Naive B cell (primary cell): ENCODE results near the gene OR56B4. TPM values are rescaled to one million over a fixed set of nuclear protein-coding genes. Genes with fewer than 3 reads are reported as not detected.
A peak's percentile ranks its signal among the peaks of the same experiment; 100 is the strongest.
"Not testable (repeated sequence)": the region's sequence is repeated elsewhere in the genome, so short reads cannot be mapped to it uniquely, and the experiment has no call there.

Experiments used
- ATAC-seq, 2 donors: fragments of 150-1000 bp; cut with Tn5 transposase; 2 replicates each; pipeline ENCODE4 v1.10.0; 2021; ENCODE audit warnings: low read depth in 2 of 2, mild to moderate bottlenecking in 2 of 2, moderate library complexity in 2 of 2
- DNase-seq: peaks from one replicate; pipeline ENCODE4 v3.0.0; 2022
- H3K27ac Mint-ChIP-seq, 6 donors: one replicate each; pipeline ENCODE4 v1.8.0; 2020 to 2022; ENCODE audit warnings: mild to moderate bottlenecking in 6 of 6, mixed read lengths in 6 of 6, moderate library complexity in 5 of 6, inconsistent platforms in 2 of 6
- H3K27me3 Mint-ChIP-seq, 3 donors: one replicate each; pipeline ENCODE4 v1.8.0; 2021 to 2022; ENCODE audit warnings: mixed read lengths in 3 of 3, mild to moderate bottlenecking in 1 of 3
- H3K36me3 Mint-ChIP-seq, 2 donors: one replicate each; pipeline ENCODE4 v1.8.0; 2020 to 2022; ENCODE audit warnings: mixed read lengths in 2 of 2, inconsistent platforms in 1 of 2, mild to moderate bottlenecking in 1 of 2
- H3K4me1 Mint-ChIP-seq, 3 donors: one replicate each; pipeline ENCODE4 v1.8.0; 2020 to 2022; ENCODE audit warnings: mixed read lengths in 3 of 3, inconsistent platforms in 1 of 3, mild to moderate bottlenecking in 1 of 3, moderate library complexity in 1 of 3
- H3K4me3 Mint-ChIP-seq, 8 donors: one replicate each; pipeline ENCODE4 v1.8.0; 2020 to 2022; ENCODE audit warnings: mild to moderate bottlenecking in 8 of 8, mixed read lengths in 8 of 8, moderate library complexity in 8 of 8, inconsistent platforms in 2 of 8
- H3K9me3 Mint-ChIP-seq, 7 donors: one replicate each; pipeline ENCODE4 v1.8.0; 2020 to 2022; ENCODE audit warnings: mixed read lengths in 7 of 7, mild to moderate bottlenecking in 5 of 7, inconsistent platforms in 2 of 7, moderate library complexity in 1 of 7
- polyA plus RNA-seq, 6 donors: library from polyadenylated mRNA; unstranded; fragments of 300-500 nt; fragmentation: Illumina TruSeq; gene quantifications; one replicate each; pipeline ENCODE4 v1.2.3, GENCODE V29; 2021; ENCODE audit warnings: low read depth in 6 of 6

Gene OR56B4, protein sequence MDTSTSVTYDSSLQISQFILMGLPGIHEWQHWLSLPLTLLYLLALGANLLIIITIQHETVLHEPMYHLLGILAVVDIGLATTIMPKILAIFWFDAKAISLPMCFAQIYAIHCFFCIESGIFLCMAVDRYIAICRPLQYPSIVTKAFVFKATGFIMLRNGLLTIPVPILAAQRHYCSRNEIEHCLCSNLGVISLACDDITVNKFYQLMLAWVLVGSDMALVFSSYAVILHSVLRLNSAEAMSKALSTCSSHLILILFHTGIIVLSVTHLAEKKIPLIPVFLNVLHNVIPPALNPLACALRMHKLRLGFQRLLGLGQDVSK
- not detected for polyA plus RNA-seq

GRCh38 chr11:6107384-6107783, at the start of gene OR56B4:
Gene OR56B4 (plus strand): TSS chr11:6107684. CDS start chr11:6107779, 95 bp downstream.
- not testable (repeated sequence) for DNase-seq, H3K27ac Mint-ChIP-seq, H3K9me3 Mint-ChIP-seq, ATAC-seq, H3K4me3 Mint-ChIP-seq, H3K36me3 Mint-ChIP-seq, H3K4me1 Mint-ChIP-seq
- H3K27me3 Mint-ChIP-seq = peaks cover 13 to 37% (median 24%) of the 10 kb centered on the region in 3 donors

DNA sequence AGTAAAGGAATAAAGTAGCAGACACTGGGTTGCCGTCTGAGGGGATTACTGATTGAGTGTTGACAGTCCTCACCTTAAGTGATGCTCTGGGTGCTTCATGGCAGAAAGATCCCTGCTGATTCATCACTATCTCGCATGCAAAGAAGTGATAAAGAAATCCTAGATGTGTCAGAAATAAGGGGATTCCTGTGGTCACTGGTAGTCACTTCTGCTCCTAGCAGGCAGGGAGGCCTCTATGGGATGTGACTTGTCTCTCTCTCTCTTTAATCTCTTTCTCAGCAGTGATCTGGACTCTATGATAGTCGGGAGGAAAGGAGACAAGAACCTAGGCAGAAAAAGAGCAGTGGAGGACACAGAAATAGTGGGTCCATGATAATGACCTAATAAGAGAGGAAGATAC, 46.0 kb upstream of the OR56B4 start:
- Mint-ChIP-seq H3K9me3 (peaks cover 0 to 7% (median 2%) of the 10 kb centered on the region in 7 donors), H3K4me1 (no peaks in the 10 kb centered on the region), H3K27me3 (peaks cover 6 to 17% (median 16%) of the 10 kb centered on the region in 3 donors), H3K4me3 (no peak overlapping the region), H3K36me3 (no peaks in the 10 kb centered on the region), H3K27ac (no peak overlapping the region)
- ATAC-seq (no peak), DNase-seq (no peak)

DNA sequence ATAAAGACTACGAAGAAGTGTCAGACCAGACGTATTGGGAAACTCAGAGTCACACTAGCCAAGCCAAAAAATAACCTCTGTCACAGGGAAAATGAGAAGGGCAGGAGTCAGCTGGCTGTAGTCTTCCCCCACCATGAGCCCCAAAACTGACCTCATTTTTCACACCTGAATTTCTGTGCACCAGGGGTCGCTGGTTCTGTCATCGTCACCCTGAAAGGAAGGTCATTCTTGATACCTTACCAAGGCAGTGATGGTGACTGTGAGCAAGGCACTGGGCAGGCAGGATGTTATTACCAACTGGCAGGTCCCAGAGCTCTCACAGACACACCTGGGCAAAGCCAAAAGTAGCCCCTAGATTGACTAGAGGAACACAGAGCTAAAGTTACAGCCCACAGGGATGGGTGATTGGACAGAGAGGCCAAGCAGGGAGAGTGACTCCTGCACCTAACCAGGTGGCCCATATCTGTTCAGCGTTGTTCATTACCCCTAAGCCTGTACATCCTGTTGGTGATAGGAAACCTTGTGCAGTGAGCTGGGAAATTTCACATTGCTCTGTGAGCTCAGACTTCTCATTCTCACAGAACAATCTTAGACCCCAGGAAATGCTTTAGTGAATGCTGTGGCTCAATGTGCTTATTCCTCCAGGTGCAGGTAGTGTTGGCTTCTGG, 44.7 kb upstream of the OR56B4 start:
- no peak for ATAC-seq
- Mint-ChIP-seq H3K4me3 (no peak overlapping the region), H3K27ac (no peak overlapping the region), H3K4me1 (no peaks in the 10 kb centered on the region), H3K27me3 (peaks cover 0 to 25% (median 17%) of the 10 kb centered on the region in 3 donors), H3K9me3 (peaks cover 0 to 7% (median 0%) of the 10 kb centered on the region in 7 donors), H3K36me3 (no peaks in the 10 kb centered on the region)
- no peak for DNase-seq

DNA sequence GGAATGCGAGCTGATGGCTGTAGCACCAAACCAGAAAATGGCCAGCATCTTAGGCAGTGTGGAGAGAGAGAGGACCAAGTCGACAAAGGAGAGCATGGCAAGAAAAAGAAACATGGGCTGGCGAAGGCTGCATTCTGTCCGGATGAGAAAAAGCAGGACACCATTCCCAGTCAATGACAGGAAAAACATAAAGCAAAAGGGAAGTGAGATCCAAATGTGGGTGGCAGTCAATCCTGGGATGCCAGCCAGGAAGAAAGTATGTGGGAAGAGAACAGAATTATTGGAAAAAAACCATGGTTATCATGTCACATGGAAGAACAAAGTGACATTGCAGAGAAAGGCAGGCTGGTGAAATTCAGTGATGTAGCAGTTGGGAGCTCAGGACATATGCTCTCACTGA, 40.0 kb upstream of the OR56B4 start:
- Mint-ChIP-seq H3K36me3 (no peaks in the 10 kb centered on the region), H3K27me3 (peaks cover 0 to 21% (median 8%) of the 10 kb centered on the region in 3 donors), H3K27ac (no peak overlapping the region), H3K9me3 (peaks cover 0 to 4% (median 0%) of the 10 kb centered on the region in 7 donors), H3K4me3 (no peak overlapping the region), H3K4me1 (no peaks in the 10 kb centered on the region)
- DNase-seq = no peak
- ATAC-seq = no peak

GRCh38 chr11:6076443-6076842, 31.0 kb upstream of the OR56B4 start:
- H3K4me1 Mint-ChIP-seq, H3K4me3 Mint-ChIP-seq, ATAC-seq, DNase-seq, H3K27ac Mint-ChIP-seq: not testable (repeated sequence)
- peaks cover 5 to 24% (median 14%) of the 10 kb centered on the region in 3 donors for H3K27me3 Mint-ChIP-seq
- peaks cover 7 to 41% (median 18%) of the 10 kb centered on the region in 7 donors for H3K9me3 Mint-ChIP-seq
- peaks cover 0 to 26% of the 10 kb centered on the region in 2 donors for H3K36me3 Mint-ChIP-seq

DNA sequence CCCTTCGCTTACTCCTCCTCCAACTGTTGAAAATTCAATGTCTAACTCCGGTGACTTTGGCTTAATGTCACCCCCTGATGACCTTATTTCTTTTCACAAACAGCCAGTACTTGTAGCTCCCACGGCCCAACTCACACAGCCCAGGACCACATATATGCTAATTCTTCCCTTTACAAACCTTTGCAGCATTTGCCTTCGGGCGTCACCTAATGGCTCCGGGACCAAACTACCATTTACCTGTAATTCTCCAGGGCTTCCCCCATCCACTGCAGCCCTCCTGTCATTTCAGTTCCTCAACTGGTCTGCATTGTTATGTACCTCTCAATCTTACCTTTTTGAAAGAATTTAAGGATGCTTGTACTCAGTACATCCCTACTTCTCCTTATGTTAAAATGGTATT, 29.8 kb upstream of the OR56B4 start:
- Mint-ChIP-seq H3K4me1 (no peaks in the 10 kb centered on the region), H3K27ac (no peak overlapping the region), H3K27me3 (peaks cover 5 to 14% (median 13%) of the 10 kb centered on the region in 3 donors), H3K36me3 (peaks cover 0 to 26% of the 10 kb centered on the region in 2 donors), H3K4me3 (no peak overlapping the region), H3K9me3 (peaks cover 10 to 49% (median 19%) of the 10 kb centered on the region in 7 donors)
- ATAC-seq (no peak), DNase-seq (no peak)

DNA sequence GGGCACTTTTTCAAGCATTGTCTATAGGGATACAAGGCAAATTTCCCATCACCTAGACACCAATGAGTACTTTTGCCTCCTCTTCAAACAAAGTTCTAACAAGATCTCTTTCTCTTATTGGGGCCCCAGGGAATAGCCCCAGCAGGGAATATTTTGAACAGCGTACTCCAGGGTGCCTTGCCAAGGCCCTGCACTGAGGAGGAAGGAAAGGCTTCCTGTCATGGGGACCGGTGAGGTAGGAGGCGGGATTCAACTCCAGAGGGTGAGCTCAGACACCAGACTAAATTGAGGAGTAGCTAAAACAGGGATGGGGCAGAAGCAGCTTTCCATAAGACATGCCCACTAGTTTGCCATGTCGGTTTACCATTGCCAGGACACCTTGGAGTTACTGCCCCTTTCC, 28.0 kb upstream of the OR56B4 start:
- Mint-ChIP-seq H3K4me3 (no peak overlapping the region), H3K9me3 (peaks cover 16 to 66% (median 27%) of the 10 kb centered on the region in 7 donors), H3K4me1 (no peaks in the 10 kb centered on the region), H3K27me3 (peaks cover 0 to 6% (median 4%) of the 10 kb centered on the region in 3 donors), H3K27ac (no peak overlapping the region), H3K36me3 (peaks cover 0 to 21% of the 10 kb centered on the region in 2 donors)
- ATAC-seq (no peak), DNase-seq (no peak)

DNA sequence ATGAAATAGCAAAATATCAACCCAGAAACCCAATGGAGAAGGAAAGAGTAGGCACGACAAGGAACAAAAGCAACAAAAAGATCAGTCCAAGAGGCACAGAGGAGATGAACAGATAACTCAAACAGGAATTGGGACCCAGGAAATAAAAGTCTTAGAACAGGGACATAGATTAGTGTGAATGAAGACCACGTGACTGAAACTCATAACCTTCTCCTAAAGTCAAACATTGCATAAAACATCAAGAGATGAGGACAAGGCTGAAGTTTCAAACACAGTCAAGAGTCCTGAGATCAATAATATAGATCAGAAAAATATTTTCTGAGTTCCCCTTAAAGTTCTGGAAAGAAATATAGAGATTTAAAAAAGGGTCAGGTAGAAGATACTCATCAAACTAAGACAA, 24.4 kb upstream of the OR56B4 start:
- H3K4me3 Mint-ChIP-seq = no peak overlapping the region
- no peaks in the 10 kb centered on the region for H3K36me3 Mint-ChIP-seq
- H3K9me3 Mint-ChIP-seq = peaks cover 4 to 39% (median 14%) of the 10 kb centered on the region in 7 donors
- no peaks in the 10 kb centered on the region for H3K4me1 Mint-ChIP-seq
- ATAC-seq (no peak), DNase-seq (no peak)
- no peaks in the 10 kb centered on the region for H3K27me3 Mint-ChIP-seq
- no peak overlapping the region for H3K27ac Mint-ChIP-seq

DNA sequence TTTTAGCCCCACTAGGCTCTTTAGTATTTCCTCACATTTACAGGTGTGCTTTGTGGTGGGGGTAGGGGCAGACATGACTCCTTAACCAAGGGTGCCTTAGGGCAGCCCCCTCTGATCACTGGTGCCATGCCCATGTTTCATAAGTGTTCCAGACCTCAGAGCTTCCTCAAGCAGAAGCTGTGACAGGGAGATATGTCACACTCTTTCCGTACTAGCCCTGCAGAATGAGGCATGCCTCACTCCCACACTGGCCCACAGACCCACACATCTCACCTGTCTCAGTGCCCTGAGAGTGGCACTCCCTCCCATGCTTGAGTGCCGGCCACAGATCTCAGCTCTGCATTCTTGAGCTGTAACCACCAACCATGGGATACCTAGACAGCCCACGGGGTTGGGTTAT, 22.9 kb upstream of the OR56B4 start:
- ATAC-seq = no peak
- Mint-ChIP-seq H3K36me3 (no peaks in the 10 kb centered on the region), H3K27ac (no peak overlapping the region), H3K4me3 (no peak overlapping the region), H3K27me3 (no peaks in the 10 kb centered on the region), H3K9me3 (peaks cover 2 to 28% (median 15%) of the 10 kb centered on the region in 7 donors), H3K4me1 (no peaks in the 10 kb centered on the region)
- DNase-seq = no peak

- no peaks in the 10 kb centered on the region for H3K4me1 Mint-ChIP-seq
- H3K9me3 Mint-ChIP-seq = peaks cover 0 to 9% (median 6%) of the 10 kb centered on the region in 7 donors
- no peaks in the 10 kb centered on the region for H3K36me3 Mint-ChIP-seq
- DNase-seq = no peak
- peaks cover 0 to 12% (median 5%) of the 10 kb centered on the region in 3 donors for H3K27me3 Mint-ChIP-seq
- H3K27ac Mint-ChIP-seq = no peak overlapping the region
- no peak for ATAC-seq
- H3K4me3 Mint-ChIP-seq = no peak overlapping the region
These were observed 13.3 kb upstream of the OR56B4 start for GRCh38 chr11:6094186-6094585.

DNA sequence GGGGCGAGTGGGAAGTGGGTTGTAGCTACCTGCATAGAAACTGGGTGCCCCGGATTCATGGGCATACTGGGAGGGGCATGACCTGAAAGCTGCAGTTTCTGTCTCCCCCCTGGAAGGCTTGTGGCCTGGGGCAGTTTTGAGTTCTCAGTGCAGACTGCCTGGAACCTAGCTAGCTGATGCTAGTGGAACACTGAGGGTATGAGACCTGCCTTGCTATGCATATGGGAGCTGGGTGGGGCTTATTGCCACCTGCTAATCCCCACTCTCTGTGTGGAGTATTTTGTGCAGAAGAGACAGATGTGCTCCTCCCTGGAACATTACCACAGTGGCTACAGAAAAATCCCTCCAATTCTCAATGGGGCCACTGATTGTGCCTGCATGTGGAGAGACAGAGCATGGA, 11.7 kb upstream of the OR56B4 start:
- DNase-seq (no peak), ATAC-seq (no peak)
- Mint-ChIP-seq H3K4me3 (no peak overlapping the region), H3K9me3 (peaks cover 0 to 7% (median 2%) of the 10 kb centered on the region in 7 donors), H3K27me3 (peaks cover 8 to 12% (median 9%) of the 10 kb centered on the region in 3 donors), H3K27ac (peak overlapping the region in 1 of 6 donors; percentile 24), H3K4me1 (no peaks in the 10 kb centered on the region), H3K36me3 (no peaks in the 10 kb centered on the region)

DNA sequence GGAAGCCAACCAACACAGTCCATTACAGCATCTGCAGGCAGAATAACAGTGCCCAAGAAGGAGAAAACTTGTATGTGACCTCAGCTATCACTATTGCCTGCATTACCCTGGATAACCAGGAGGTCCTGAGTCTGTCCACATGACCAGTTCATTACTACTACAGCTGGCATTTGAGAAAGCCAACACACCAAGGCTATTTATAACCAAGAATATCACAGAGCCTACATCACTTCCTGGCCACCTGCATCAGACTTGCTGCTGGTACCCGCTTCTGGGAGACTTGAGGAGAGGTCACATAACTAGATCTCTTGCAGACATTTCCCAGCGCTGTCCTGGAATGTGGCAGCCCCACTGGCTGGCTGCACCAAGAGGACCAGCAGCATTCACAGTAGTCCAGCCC, 11.1 kb upstream of the OR56B4 start:
- H3K4me3 Mint-ChIP-seq = no peak overlapping the region
- no peak for ATAC-seq
- H3K4me1 Mint-ChIP-seq = no peaks in the 10 kb centered on the region
- no peak overlapping the region for H3K27ac Mint-ChIP-seq
- H3K36me3 Mint-ChIP-seq = no peaks in the 10 kb centered on the region
- DNase-seq = no peak
- H3K27me3 Mint-ChIP-seq = peaks cover 8 to 9% (median 8%) of the 10 kb centered on the region in 3 donors
- peaks cover 0 to 7% (median 2%) of the 10 kb centered on the region in 7 donors for H3K9me3 Mint-ChIP-seq

DNA sequence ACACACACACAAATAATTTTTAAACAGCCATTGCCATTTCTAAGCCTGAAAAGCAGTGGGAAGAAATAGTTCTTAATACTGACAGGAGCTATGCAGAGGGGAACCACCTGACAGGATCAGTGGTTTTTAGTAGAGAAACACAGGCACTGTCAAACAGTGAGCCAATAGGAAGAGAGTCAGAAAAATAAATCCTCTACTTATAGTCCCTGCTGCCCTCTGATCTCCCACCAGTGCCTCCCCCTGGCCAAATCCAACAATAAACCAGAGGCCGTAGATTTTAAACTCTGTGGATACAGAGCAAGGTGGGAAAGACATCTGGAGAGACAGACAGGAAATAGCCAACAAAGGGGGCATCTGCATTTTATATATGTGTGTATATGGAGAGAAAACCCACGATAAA, 7.9 kb upstream of the OR56B4 start:
- no peaks in the 10 kb centered on the region for H3K9me3 Mint-ChIP-seq
- H3K27ac Mint-ChIP-seq = no peak overlapping the region
- H3K4me1 Mint-ChIP-seq = no peaks in the 10 kb centered on the region
- DNase-seq (no peak), ATAC-seq (no peak)
- H3K4me3 Mint-ChIP-seq = no peak overlapping the region
- peaks cover 0 to 16% (median 7%) of the 10 kb centered on the region in 3 donors for H3K27me3 Mint-ChIP-seq
- no peaks in the 10 kb centered on the region for H3K36me3 Mint-ChIP-seq

- no peak for DNase-seq
- Mint-ChIP-seq H3K9me3 (peaks cover 0 to 11% (median 4%) of the 10 kb centered on the region in 7 donors), H3K36me3 (no peaks in the 10 kb centered on the region), H3K4me1 (no peaks in the 10 kb centered on the region), H3K4me3 (no peak overlapping the region), H3K27ac (no peak overlapping the region), H3K27me3 (peaks cover 27 to 42% (median 32%) of the 10 kb centered on the region in 3 donors)
- ATAC-seq = no peak
These were observed 2.5 kb downstream of the OR56B4 start for GRCh38 chr11:6110011-6110410.
